Smooth muscle cell (in vitro differentiated cells): ENCODE data around the gene ZCCHC7. TPM values are rescaled to one million over a fixed set of nuclear protein-coding genes. Genes with fewer than 3 reads are reported as not detected.

Experiments used
- DNase-seq: peaks from one replicate; lab custom pipeline; 2025; ENCODE audit not compliant: unreplicated experiment; lab: John Stamatoyannopoulos, UW
- H2AFZ ChIP-seq: fragments of 200-600 bp; sonication (generic); 2 replicates; pipeline ENCODE4 v1.6.0; 2016; ENCODE audit warnings: antibody characterized with exemption, low read depth, mild to moderate bottlenecking
- H3F3A ChIP-seq: fragments of 200-600 bp; sonication (generic); 2 replicates; pipeline ENCODE4 v1.6.0; 2017; ENCODE audit warnings: antibody characterized with exemption, low read depth
- H3K27ac ChIP-seq: fragments of 200-600 bp; sonication (generic); 2 replicates; pipeline ENCODE4 v1.5.1; 2016; ENCODE audit warnings: low read depth, mild to moderate bottlenecking
- H3K27me3 ChIP-seq: fragments of 200-600 bp; sonication (generic); 2 replicates; pipeline ENCODE4 v1.6.1; 2016; ENCODE audit warnings: low read depth, mild to moderate bottlenecking
- H3K36me3 ChIP-seq: fragments of 200-600 bp; sonication (generic); 2 replicates; pipeline ENCODE4 v1.5.1; 2016; ENCODE audit warnings: low read depth
- H3K4me1 ChIP-seq: fragments of 200-600 bp; sonication (generic); 2 replicates; pipeline ENCODE4 v1.5.1; 2016; ENCODE audit warnings: low read depth
- H3K4me2 ChIP-seq: fragments of 200-600 bp; sonication (generic); 2 replicates; pipeline ENCODE4 v1.6.0; 2016; ENCODE audit warnings: mild to moderate bottlenecking
- H3K4me3 ChIP-seq: fragments of 200-600 bp; sonication (generic); 2 replicates; pipeline ENCODE4 v1.5.1; 2016; ENCODE audit warnings: mild to moderate bottlenecking
- H3K79me2 ChIP-seq: fragments of 200-600 bp; sonication (generic); 2 replicates; pipeline ENCODE4 v1.6.0; 2016; ENCODE audit warnings: low read depth, mild to moderate bottlenecking
- H3K9ac ChIP-seq: fragments of 200-600 bp; sonication (generic); 2 replicates; pipeline ENCODE4 v1.6.0; 2016; ENCODE audit warnings: low read depth
- H3K9me3 ChIP-seq: fragments of 200-600 bp; sonication (generic); replicated peaks from 2 replicates; pipeline ENCODE4 v1.5.1; 2016; ENCODE audit warnings: low read depth
- H4K20me1 ChIP-seq: fragments of 200-600 bp; sonication (generic); 2 replicates; pipeline ENCODE4 v1.6.0; 2016; ENCODE audit warnings: low read depth
- WGBS: methylation state at CpG from one replicate; pipeline ENCODE4 v1.1.7; 2016; ENCODE audit warnings: low lambda C conversion rate; 5-methylcytosine and 5-hydroxymethylcytosine counted together
- polyA plus RNA-seq: library from polyadenylated mRNA; unstranded; fragments of >200 nt; fragmentation: Nextera tagmentation; extraction: Ambion mirVana; gene quantifications from 2 replicates; pipeline ENCODE4 v1.2.1, GENCODE V29; 2016
- total RNA-seq: library from RNA; depleted of rRNA; stranded (reverse); fragments of >200 nt; gene quantifications from 2 replicates; pipeline ENCODE4 v1.2.3, GENCODE V29; 2014
- TF ChIP-seq, protein P1 (sequence below): fragments of 200-600 bp; sonication (generic); IDR thresholded peaks from 2 replicates; pipeline ENCODE4 v1.5.1; 2017; ENCODE audit warnings: borderline replicate concordance, mild to moderate bottlenecking, antibody characterized with exemption; ENCODE audit not compliant: insufficient read depth, poor library complexity, severe bottlenecking

Gene ZCCHC7
- total and polyA plus RNA-seq, 2 experiments from 2014 or later, result 19.0 to 24.7 TPM

DNA sequence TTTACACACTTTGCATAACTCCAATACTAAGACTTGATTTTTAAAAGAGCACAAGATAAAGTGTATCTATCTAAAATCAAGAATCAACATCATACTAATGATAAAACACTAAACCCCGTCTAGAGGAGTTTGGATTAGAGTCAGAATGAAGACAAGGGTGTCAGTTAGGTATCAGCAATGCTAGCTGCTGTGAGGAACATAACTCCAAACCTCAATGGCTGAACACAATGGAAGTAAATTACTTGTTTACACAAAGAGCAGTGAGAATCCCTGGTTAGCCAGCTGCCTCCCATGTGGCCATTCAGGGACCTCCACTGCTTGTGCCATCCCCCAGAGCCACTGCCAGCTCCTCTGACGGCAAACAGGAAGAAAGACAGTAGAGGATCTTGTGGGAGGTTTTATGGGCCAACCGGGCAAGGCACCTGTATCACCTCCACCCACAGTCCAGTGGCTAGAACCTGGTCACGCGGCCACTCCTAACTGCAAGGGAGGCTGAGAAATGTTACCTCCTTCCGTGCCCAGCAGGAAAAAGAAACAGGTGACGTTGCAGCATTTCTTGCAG is 278.2 kb downstream of the ZCCHC7 start:
- H3K79me2 ChIP-seq, result no peaks in the 10 kb centered on the region
- H3K9me3 ChIP-seq, result no peaks in the 10 kb centered on the region
- H3K9ac ChIP-seq, result no peak overlapping the region
- no peaks in the 10 kb centered on the region for H3K27me3 ChIP-seq
- DNase-seq, result no peak
- no peak overlapping the region for H3K27ac ChIP-seq
- 91% methylated on average over 7 of the region's 7 CpGs for whole genome bisulfite sequencing
- no peaks in the 10 kb centered on the region for H3K36me3 ChIP-seq
- no peaks in the 10 kb centered on the region for H3F3A ChIP-seq
- H3K4me1 ChIP-seq, result no peaks in the 10 kb centered on the region
- H2AFZ ChIP-seq, result no peak overlapping the region
- H3K4me3 ChIP-seq, result no peak overlapping the region
- H4K20me1 ChIP-seq, result no peaks in the 10 kb centered on the region
- no peak overlapping the region for H3K4me2 ChIP-seq
- TF ChIP-seq, protein P1, sequence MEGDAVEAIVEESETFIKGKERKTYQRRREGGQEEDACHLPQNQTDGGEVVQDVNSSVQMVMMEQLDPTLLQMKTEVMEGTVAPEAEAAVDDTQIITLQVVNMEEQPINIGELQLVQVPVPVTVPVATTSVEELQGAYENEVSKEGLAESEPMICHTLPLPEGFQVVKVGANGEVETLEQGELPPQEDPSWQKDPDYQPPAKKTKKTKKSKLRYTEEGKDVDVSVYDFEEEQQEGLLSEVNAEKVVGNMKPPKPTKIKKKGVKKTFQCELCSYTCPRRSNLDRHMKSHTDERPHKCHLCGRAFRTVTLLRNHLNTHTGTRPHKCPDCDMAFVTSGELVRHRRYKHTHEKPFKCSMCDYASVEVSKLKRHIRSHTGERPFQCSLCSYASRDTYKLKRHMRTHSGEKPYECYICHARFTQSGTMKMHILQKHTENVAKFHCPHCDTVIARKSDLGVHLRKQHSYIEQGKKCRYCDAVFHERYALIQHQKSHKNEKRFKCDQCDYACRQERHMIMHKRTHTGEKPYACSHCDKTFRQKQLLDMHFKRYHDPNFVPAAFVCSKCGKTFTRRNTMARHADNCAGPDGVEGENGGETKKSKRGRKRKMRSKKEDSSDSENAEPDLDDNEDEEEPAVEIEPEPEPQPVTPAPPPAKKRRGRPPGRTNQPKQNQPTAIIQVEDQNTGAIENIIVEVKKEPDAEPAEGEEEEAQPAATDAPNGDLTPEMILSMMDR, result no peak

DNA sequence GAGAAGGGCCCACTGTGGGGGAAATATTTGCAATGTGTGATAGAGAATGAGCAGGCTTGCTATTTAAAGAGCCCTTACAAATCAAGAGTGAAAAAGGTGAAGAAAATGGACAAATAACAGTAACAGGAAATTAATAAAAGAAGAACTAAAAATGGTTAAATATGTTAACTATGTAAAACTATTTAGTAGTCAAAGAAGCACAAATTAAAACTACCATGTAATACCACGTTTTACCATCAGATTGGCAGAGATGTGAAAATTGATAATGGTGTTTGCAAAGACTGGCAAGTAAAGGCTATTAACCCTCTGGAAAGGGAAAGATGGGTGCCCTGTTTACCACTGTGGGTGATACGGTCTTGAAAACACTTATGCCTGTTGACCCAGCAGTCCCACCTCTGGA is 279.0 kb downstream of the ZCCHC7 start:
- Histone ChIP-seq H3K9ac (no peak overlapping the region), H2AFZ (no peak overlapping the region), H3K4me2 (no peak overlapping the region), H3K4me1 (no peaks in the 10 kb centered on the region), H3K9me3 (no peaks in the 10 kb centered on the region), H3F3A (no peaks in the 10 kb centered on the region), H3K4me3 (no peak overlapping the region), H3K27me3 (no peaks in the 10 kb centered on the region), H3K36me3 (no peaks in the 10 kb centered on the region), H4K20me1 (no peaks in the 10 kb centered on the region), H3K27ac (no peak overlapping the region), H3K79me2 (no peaks in the 10 kb centered on the region)
- WGBS, result 78% methylated on average over 2 of the region's 2 CpGs
- DNase-seq, result no peak
- TF ChIP-seq, protein P1, result no peak

DNA sequence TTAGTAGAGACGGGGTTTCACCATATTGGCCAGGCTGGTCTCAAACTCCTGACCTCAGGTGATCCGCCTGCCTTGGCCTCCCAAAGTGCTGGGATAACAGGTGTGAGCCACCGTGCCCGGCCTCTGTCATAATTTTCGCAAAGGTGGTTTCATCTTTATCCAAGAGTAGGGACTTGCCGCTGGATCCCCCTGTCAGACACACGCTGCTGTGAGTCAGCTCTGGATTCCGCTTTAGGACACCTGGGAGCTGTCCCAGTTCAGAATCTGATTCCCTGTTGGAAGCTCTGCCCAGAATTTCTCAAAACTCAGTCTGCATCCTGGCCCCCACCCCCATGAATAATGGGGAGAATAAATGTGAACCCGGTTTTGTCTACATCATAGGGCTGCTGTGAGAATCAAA is 284.2 kb downstream of the ZCCHC7 start:
- Histone ChIP-seq H4K20me1 (no peaks in the 10 kb centered on the region), H3F3A (no peaks in the 10 kb centered on the region), H3K4me1 (no peaks in the 10 kb centered on the region), H3K36me3 (no peaks in the 10 kb centered on the region), H3K27ac (no peak overlapping the region), H3K79me2 (no peaks in the 10 kb centered on the region), H3K9me3 (no peaks in the 10 kb centered on the region), H3K9ac (no peak overlapping the region), H3K27me3 (no peaks in the 10 kb centered on the region), H3K4me2 (no peak overlapping the region), H2AFZ (no peak overlapping the region), H3K4me3 (no peak overlapping the region)
- WGBS, result 92% methylated on average over 9 of the region's 9 CpGs
- DNase-seq, result no peak
- TF ChIP-seq, protein P1, result no peak

DNA sequence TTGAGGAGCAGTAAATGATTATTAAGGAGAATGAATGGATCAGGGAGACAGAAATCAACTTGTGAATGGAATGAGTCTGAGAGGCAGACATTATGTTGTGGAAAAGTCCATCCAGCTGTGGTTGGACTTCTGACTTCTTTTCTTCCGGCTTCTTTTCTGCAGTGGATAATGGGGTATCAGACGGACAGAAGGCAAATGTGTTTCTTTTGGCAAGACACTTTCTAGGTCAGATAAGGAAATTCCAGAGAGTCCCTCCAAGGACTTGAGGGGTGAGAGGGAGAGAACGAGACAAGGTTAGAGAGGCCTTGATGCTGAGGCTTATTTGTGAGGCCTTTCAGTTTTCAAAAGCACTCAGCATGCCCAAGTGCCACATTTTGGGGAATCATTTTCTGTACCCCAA is 285.0 kb downstream of the ZCCHC7 start:
- Histone ChIP-seq H3K4me2 (no peak overlapping the region), H2AFZ (no peak overlapping the region), H3K36me3 (no peaks in the 10 kb centered on the region), H3K4me1 (no peaks in the 10 kb centered on the region), H3K4me3 (no peak overlapping the region), H3K27ac (no peak overlapping the region), H3K79me2 (no peaks in the 10 kb centered on the region), H4K20me1 (no peaks in the 10 kb centered on the region), H3K9me3 (no peaks in the 10 kb centered on the region), H3F3A (no peaks in the 10 kb centered on the region), H3K27me3 (no peaks in the 10 kb centered on the region), H3K9ac (no peak overlapping the region)
- TF ChIP-seq, protein P1, result no peak
- no peak for DNase-seq
- WGBS, result 76% methylated on average over 3 of the region's 3 CpGs
